Body of pancreas (tissue), 4 donors: ENCODE data around the gene CFB.

Experiments
- CTCF ChIP-seq, 7 experiments: fragments of 450-650 bp in 4 of 7; fragments of 200-600 bp in 3 of 7; sonication (generic) in 3 of 7; IDR thresholded peaks; one replicate each; pipeline ENCODE4 v1.5.1; 2016 to 2019; ENCODE audit warnings: antibody characterized with exemption in 7 of 7
- POLR2A ChIP-seq, 3 donors: fragments of 450-650 bp; IDR thresholded peaks; one replicate each; pipeline ENCODE4 v1.6.1; 2016; ENCODE audit warnings: antibody characterized with exemption in 3 of 3, mild to moderate bottlenecking in 2 of 3

DNA sequence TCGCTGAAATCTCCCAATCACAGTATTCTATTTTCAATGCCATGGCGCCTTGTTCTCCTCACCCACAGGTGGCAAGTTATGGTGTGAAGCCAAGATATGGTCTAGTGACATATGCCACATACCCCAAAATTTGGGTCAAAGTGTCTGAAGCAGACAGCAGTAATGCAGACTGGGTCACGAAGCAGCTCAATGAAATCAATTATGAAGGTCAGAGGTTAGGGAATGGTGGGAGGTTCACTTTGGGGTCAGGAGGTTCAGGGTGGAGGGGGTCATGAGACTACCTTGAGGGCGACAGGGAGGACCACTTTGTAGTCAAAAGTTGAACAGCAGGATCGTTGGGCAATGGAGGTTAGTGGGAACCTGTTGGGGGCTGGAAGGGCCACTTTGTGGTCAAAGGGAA is 2.4 kb downstream of the CFB start:
- TF ChIP-seq CTCF (IDR thresholded peaks at IDR 0.05) (no peak), POLR2A (IDR thresholded peaks at IDR 0.05) (no peak)
